ENCODE results near the gene DNAAF5.
"Not testable (repeated sequence)": the region's sequence is repeated elsewhere in the genome, so short reads cannot be mapped to it uniquely, and the experiment has no call there.

The DNAAF5 gene

GRCh38 chr7:730501-731439 is 4.3 kb downstream of the DNAAF5 start:
- DNase-seq: no peak

DNA sequence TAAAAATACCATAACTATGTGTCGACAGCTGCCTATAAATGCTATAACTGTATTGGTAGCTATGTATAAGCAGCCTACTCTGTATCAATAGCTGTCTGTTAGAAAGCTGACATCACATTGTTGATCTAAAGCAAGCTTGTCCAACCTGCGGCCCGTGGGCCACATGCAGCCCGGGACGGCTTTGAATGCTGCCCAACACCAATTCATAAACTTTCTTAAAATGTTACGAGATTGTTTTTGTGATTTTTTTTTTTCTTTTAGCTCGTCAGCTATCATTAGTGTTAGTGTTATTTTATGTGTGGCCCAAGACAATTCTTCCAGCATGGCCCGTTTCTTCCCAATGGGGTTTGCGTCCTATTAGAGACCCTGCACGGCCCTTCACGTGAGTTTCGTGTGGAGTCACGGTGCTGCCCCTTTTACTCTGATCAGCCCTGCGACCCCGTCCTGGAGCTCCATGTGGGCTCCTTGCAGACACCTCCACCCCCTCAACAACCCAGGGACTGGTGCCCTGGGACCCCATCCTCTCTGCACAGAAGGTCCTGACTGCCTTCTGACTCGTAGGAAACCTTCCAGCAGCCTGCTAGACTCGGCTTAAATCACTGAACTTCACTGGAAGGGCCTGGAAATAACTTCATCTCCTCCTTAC is 5.1 kb downstream of the DNAAF5 start:
- DNase-seq: no peak

GRCh38 chr7:732094-732541 is 5.6 kb downstream of the DNAAF5 start:
- no peak for DNase-seq

GRCh38 chr7:732556-732955 is 6.1 kb downstream of the DNAAF5 start:
- no peak for DNase-seq

- DNase-seq: no peak
These were observed 7.7 kb downstream of the DNAAF5 start for GRCh38 chr7:734214-734613.

DNA sequence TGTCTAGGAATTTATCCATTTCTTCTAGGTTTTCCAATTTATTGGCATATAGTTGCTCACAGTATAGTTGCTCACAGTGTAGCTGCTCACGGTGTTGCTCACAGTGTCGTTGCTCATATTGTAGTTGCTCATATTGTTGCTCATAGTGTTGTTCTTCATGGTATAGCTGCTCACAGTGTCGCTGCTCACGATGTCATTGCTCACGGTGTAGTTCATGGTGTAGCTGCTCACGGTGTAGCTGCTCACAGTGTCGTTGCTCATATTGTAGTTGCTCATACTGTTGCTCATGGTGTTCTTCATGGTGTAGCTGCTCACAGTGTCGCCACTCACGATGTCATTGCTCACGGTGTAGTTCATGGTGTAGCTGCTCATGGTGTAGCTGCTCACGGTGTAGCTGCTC is 8.3 kb downstream of the DNAAF5 start:
- no peak for DNase-seq

- no peak for DNase-seq
These were observed 11.7 kb downstream of the DNAAF5 start for GRCh38 chr7:738241-738640.

- no peak for DNase-seq
These were observed 12.4 kb downstream of the DNAAF5 start for GRCh38 chr7:738723-739454.

GRCh38 chr7:739455-739982 is 13.0 kb downstream of the DNAAF5 start:
- no peak for DNase-seq

DNA sequence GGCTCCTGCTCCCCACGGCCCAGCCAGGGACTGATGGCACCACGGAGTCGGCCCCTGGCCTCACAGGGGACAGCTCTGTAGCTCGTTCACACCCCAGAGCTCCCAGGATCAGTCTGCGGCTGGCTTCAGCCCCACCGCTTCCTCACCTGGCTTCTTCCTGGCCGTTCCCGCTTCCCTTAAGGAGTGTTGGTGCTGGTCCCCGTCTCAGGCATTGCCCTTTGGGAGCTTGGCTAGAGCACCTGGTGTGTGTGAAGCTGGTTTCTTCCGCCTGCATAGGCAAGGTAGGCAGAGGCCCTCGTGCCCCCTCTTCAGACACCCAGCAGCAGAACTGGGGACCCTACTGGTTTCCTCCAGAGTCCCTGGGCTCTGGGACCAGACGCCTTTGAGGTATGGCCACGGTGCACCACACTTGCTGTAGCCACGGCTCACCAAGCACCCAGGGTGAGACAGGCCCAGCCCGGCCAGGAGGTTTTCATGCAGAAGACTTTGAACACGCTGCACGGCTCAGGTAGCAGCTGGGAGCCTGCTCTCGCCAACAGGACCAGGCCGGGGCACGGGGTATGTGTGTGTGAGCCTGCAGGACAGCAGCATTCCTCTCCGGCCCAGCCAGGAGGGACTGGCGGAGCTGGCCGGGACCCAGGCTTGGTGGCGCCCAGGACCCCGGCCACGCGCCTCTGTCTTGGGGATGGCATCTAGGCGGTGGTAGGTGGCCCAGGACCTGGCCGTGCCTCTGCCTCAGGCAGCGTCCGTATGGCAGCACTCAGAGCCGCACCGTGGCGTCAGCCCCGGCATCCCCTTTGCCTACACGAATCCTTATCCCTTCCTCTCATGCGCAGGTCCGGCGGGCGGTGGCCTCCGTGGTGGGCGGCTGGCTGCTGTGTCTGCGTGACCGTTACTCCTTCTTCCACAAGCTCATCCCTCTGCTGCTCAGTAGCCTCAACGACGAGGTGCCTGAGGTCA is 13.8 kb downstream of the DNAAF5 start:
- DNase-seq: no peak

DNA sequence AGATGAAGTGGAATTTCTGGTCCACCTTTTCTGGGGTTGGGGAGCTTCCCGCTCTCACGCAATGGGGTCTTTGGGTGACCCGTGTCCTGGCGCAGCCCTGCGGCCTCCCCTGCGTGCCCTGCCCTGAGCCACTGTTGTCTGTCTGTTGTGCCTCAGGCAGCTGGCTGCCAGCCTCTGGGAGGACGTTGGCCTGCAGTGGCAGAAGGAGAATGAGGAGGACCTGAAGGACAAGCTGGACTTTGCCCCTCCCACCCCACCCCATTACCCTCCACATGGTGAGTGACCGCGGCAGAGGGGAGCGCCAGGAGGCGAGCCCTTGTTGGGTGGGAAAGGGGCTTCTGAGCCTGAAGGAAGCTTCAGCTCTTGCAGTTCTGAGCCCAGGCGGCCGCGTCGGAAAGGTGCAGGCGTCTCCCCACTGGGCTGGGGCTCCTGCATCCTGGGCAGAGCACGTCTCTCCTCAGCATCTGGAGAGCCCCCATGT is 14.7 kb downstream of the DNAAF5 start:
- DNase-seq: no peak

- DNase-seq: no peak
These were observed 15.4 kb downstream of the DNAAF5 start for GRCh38 chr7:741850-742249.

DNA sequence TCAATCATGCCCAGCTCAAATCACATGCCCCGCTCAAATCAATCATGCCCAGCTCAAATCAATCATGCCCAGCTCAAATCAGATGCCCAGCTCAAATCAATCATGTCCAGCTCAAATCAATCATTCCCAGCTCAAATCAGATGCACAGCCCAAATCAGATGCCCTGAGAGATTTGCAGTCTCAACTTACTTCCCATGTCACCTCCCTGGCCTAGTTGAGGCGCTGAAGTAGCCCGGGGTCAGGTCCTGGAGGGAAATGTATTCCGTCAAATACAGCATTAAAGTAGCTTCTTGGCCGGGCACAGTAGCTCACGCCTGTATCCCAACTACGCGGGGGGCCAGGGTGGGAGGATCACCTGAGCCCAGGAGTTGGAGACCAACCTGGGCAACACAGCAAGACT is 16.3 kb downstream of the DNAAF5 start:
- DNase-seq: no peak

DNA sequence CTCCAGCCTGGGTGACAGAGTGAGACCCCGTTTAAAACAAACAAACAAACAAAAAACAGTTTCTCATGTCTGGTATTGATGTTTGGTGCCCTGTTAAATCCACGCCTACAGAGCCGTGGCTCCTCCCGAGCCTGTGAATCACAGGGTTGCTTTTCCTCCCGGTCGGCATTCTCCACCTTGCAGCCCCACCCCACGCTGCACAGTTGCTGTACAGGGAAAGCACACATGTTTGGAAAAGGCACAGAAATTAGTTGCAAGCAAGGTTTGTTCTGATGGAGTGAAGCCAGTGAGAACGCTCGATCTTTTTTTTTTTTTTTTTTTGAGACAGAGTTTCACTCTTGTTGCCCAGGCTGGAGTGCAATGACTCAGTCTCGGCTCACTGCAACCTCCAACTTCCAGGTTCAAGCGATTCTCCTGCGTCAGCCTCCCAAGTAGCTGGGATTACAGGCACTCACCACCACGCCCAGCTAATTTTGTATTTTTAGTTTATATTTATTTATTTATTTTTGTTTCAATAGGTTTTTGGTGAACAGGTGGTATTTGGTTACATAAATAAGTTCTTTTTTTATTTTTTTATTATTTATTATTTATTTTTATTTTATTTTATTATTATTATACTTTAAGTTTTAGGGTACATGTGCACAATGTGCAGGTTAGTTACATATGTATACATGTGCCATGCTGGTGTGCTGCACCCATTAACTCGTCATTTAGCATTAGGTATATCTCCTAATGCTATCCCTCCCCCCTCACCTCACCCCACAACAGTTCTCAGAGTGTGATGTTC is 17.0 kb downstream of the DNAAF5 start:
- DNase-seq: not testable (repeated sequence)

DNA sequence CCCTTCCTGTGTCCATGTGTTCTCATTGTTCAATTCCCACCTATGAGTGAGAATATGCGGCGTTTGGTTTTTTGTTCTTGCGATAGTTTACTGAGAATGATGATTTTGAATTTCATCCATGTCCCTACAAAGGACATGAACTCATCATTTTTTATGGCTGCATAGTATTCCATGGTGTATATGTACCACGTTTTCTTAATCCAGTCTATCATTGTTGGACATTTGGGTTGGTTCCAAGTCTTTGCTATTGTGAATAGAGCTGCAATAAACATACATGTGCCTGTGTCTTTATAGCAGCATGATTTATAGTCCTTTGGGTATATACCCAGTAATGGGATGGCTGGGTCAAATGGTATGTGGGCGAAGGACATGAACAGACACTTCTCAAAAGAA is 17.6 kb downstream of the DNAAF5 start:
- DNase-seq: not testable (repeated sequence)

DNA sequence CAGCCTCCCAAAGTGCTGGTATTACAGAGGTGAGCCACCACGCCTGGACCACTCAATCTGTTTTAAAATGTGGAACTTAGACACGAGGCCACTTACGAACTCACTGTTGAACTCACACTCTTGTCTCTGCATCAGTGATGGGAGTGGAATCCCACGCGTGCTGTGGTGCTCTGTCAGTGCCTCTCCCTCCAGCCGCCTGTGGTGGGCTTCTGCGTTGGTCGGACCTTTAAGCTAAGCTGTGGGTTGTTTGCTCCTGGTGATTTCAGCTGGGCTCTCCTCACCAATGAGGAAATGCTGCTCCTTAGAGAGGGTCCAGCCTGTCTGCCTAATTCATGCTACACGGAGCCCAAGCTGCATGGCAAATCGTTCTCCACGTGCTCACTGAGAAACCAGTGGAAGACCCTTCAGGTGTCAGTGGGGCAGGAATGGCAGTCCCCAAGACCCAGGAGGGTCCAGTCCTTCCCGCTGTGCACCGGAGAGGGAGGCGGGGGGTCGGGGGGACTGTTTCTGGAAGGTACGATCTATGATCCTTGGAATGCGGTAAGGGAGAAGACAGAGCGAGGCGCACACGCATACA is 18.4 kb downstream of the DNAAF5 start:
- DNase-seq: no peak

- no peak for DNase-seq
These were observed 19.1 kb downstream of the DNAAF5 start for GRCh38 chr7:745431-746154.

GRCh38 chr7:746155-747061 is 19.9 kb downstream of the DNAAF5 start:
- no peak for DNase-seq

DNA sequence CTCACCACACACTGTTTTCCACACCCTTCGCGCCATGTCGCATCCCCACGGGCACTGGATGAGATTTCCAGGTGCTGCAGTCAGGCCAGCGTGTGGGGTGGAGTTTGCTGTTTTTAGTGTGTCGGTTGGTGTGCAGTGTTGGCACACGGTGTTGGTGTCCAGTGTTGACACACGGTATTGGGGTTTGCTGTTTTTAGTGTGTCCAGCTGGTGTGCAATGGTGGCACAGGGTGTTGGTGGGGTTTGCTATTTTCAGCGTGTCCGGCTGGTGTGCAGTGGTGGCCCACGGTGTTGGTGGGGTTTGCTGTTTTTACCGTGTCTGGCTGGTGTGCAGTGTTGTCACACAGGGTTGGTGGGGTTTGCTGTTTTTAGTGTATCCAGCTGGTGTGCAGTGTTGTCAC is 20.7 kb downstream of the DNAAF5 start:
- DNase-seq: no peak
